NCI-H748 (cell line): ENCODE measurements around the gene BBIP1.

ENCODE experiments used
- DNase-seq: peaks from one replicate; lab custom pipeline; 2025; ENCODE audit not compliant: unreplicated experiment; lab: John Stamatoyannopoulos, UW

The BBIP1 gene

DNA sequence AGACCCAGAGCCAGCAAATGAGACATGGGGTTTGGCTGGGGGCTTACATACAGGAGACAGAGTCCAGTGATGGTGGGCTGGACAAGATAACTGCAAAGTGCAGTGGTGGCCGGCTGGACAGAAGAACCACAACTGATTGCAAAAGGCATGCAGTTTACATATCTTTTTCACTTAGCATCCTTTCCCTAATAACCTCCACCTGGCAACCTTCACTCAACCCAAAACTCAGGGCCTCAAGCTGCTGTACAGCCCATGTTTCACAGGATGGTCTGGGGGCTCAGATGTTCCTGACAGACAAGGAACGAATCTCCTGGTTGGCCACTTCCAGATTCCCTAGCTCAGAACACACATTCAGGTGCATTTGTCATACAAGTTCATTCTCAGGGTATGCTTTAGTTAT is 55.0 kb downstream of the BBIP1 start:
- no peak for DNase-seq

GRCh38 chr10:110863361-110863760 is 55.6 kb downstream of the BBIP1 start:
- DNase-seq, result no peak

GRCh38 chr10:110862961-110863360 is 56.0 kb downstream of the BBIP1 start:
- no peak for DNase-seq

DNA sequence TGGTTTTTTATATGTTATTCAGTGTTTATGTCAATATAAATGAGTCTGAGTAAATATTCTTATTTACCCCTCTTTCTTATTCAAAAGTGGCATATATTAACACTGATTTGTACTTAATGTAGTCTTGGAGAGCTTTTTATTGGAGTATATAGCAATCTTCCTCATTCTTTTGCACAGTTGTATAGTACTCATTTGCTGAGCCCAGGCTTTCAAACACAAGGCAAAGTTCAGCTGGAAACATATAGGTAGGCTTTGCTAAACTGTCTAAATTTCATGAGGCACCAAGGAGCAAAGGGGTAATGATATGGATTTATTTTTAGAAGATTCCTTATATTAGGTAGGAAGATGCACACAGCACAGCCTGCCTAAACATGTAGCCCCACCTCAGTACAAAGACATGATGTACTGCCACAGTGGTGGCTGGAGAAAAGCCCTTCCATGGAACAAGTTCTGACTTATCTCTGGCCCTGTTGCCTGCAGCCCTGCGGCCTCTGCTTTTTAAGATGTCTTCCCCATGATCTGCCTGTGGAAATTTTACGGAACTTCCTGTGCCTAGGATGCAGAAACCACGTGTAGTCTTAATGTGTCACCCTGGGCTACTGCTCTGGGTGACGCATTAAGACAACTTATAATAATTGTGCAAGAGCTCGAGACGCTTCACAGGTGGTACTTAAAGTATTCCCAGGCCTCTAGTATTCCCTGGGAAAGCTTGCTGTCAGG is 56.9 kb downstream of the BBIP1 start:
- DNase-seq, result no peak

DNA sequence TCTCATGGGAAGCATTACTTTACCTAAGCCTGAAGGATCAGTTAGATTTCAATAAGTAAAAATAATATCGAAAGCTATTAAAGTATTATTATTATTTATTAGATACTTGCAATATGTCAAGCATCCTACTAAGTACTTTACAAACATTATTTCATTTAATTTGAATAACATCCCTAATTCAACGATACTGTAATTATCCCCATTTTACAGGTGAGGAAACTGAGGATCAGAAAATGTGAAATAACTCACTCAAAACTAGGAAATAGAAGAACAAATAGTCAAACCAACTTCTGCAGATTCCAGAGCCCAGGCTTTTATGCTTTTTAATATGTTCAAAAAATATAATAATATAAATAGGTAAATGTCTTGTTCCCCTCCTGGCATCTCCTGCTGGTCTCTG is 57.5 kb downstream of the BBIP1 start:
- no peak for DNase-seq

GRCh38 chr10:110860576-110861241 is 58.3 kb downstream of the BBIP1 start:
- DNase-seq, result no peak

DNA sequence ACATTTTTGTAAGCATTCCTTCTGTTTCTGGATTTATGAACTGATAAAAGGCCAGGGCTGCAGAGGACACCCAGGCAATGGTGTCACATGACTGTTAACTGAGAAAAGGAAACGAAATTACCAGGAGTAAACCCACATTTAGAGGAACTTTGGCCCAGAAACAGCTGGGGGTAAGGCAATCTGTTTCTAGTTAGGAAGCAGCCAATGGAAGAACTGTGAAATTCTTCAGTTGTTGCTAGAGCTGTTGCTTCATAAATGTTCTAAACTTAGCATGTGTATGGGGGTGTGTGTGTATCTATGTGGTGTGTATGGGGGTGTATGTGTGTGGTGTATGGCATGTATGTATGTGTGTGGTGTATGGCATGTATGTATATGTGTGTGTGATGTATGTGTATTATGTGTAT is 59.0 kb downstream of the BBIP1 start:
- DNase-seq, result no peak

GRCh38 chr10:110859206-110859972 is 59.6 kb downstream of the BBIP1 start:
- DNase-seq, result no peak

- no peak for DNase-seq
Observed at GRCh38 chr10:110858297-110858934, 60.6 kb downstream of the BBIP1 start.

DNA sequence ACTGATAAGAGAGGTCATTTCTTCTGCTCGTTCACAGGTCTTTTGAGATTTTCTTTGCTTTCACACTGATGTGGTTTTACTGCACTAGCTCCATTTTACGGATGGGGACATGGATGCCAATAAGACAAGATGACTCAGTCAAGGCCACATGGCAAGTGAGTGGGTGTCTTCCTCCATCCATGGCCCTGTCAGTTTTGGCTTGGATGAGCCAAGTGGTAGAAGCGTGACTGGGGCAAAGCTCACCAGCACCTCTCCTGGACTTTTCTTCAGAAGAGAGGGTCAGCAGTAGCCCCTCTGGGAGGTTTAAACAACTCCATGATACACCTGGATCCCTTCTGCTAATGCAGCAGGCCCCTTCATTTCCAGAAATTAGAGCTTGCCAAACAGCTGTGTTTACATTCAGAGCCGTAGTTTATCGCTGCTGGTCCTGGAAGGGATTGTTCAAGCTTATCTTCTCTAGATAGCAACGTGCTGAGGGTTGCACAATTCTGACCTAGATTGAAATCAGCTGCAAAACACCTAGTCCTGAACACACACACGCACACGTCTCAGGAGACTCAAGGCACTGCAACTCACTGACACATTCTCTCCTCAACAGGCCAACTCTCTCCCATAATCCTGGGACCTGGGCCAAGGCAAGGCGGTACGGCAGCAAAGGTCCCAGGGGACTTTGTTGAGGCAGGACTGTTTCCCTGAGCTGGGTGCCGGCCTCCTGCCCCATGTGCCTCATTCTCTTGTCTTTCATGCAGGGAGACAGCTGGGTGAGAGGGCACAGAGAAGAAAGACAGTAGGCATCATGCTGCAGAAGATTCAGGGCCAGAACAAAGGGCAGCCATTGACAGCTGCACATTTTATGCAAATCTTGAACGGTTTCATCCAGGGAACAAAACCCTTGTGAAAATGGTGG is 61.5 kb downstream of the BBIP1 start:
- DNase-seq, result peak; percentile 40

- no peak for DNase-seq
Observed at GRCh38 chr10:110853921-110854605, 64.9 kb downstream of the BBIP1 start.

DNA sequence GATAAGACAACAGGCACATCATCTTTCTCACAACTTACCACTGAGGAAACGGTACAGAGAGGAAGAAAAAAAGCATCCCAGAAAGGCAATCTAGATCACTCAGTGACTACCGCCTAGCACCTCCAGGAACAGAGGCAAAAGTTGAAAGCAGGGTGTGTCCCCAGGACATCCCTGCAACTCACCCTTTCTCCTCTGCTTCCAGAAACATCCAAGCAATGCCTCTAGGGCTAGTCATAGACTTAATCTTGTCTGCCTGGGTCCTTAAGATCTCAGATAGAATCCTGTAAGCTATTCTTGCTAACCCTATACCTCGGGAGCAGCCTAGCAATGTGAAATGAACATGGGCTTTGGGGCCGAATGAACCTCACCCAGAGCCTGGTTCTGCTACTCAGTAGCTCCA is 66.0 kb downstream of the BBIP1 start:
- DNase-seq, result no peak

DNA sequence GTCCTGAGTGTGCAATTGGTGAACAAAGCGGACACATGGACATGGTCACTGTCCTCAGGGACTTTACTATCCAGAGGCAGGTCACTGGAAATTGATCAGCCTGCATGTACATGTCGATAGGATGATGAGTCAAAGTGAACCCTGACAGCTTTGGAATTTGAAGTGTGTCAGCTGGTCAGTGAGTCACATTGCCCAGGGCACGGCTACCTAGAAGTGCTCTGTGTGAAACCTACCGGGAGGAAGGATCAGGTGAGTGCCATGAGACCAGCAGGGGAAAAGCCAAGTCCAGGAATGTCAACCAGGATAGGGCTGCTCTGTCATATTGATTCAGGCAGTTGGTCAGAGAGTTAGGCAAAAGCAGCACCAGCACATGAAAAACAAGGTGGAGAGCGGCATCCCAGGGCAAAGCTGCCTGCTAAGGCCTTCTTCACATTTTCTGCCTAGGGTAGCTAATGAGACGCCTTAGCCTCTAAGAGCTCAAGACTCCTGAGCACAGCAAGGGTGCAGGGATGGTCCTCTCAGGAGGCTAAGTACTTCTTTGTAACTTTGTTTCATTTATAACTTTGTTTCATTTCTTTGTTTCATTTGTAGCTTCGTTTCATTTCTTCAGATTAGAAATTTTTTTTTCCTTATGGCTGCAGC is 66.6 kb downstream of the BBIP1 start:
- DNase-seq, result no peak

- no peak for DNase-seq
Observed at GRCh38 chr10:110851020-110851612, 67.9 kb downstream of the BBIP1 start.

DNA sequence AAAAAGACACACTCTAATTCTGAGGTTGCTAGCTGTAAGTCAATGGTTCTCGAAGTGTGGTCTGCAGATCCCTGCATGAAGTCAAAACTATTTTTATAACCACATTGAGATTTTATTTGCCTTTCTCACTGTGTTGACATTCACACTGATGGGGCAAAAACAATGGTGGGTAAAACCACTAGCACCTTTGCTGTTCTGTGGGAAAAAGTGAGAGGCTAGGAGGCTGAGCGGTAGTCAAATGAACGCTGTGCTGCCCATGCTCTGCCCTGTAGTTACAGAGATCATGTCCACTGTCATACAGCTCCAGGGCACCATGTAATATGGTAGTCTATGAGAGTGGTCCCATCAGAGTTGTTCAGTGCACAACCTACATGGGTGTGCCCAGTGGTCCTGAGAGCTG is 68.9 kb downstream of the BBIP1 start:
- no peak for DNase-seq
